DMS53 treated with DMSO at 0.1 percent for 48 hours (cell line): Measurements from ENCODE around the gene XPC.

Experiments used
- DNase-seq: peaks from one replicate; lab custom pipeline; 2025; ENCODE audit not compliant: unreplicated experiment; lab: John Stamatoyannopoulos, UW

The XPC gene

GRCh38 chr3:14150078-14150477 is 28.3 kb downstream of the XPC start:
- no peak for DNase-seq

GRCh38 chr3:14148041-14148985 is 30.1 kb downstream of the XPC start:
- DNase-seq: no peak

- DNase-seq: no peak
Measured at GRCh38 chr3:14147617-14148016, 30.8 kb downstream of the XPC start.

GRCh38 chr3:14147066-14147435 is 31.4 kb downstream of the XPC start:
- DNase-seq: no peak

- no peak for DNase-seq
Measured at GRCh38 chr3:14146381-14147065, 31.9 kb downstream of the XPC start.

- no peak for DNase-seq
Measured at GRCh38 chr3:14145670-14146380, 32.6 kb downstream of the XPC start.

GRCh38 chr3:14145236-14145635 is 33.2 kb downstream of the XPC start:
- DNase-seq: no peak

GRCh38 chr3:14144423-14145075 is 33.9 kb downstream of the XPC start:
- DNase-seq: peak; percentile 65

- no peak for DNase-seq
Measured at GRCh38 chr3:14143271-14144225, 34.9 kb downstream of the XPC start.

GRCh38 chr3:14142567-14143270 is 35.7 kb downstream of the XPC start:
- no peak for DNase-seq

- DNase-seq: no peak
Measured at GRCh38 chr3:14141602-14142341, 36.6 kb downstream of the XPC start.

- no peak for DNase-seq
Measured at GRCh38 chr3:14141144-14141543, 37.3 kb downstream of the XPC start.

GRCh38 chr3:14140668-14141067 is 37.7 kb downstream of the XPC start:
- DNase-seq: no peak

GRCh38 chr3:14139771-14140170 is 38.6 kb downstream of the XPC start:
- no peak for DNase-seq

- no peak for DNase-seq
Measured at GRCh38 chr3:14138878-14139655, 39.3 kb downstream of the XPC start.

- no peak for DNase-seq
Measured at GRCh38 chr3:14138109-14138877, 40.1 kb downstream of the XPC start.

GRCh38 chr3:14137445-14137844 is 41.0 kb downstream of the XPC start:
- no peak for DNase-seq
